Mucosa of stomach (tissue), 1 donor: Measurements from ENCODE around the gene TIGD4.

ENCODE experiments used
- H3K27me3 ChIP-seq: one replicate; pipeline ENCODE4 v1.7.0; 2013; ENCODE audit warnings: mild to moderate bottlenecking, low read length; ENCODE audit not compliant: control insufficient read depth, insufficient read depth
- H3K36me3 ChIP-seq: one replicate; pipeline ENCODE4 v1.7.0; 2013; ENCODE audit warnings: low read length; ENCODE audit not compliant: control insufficient read depth, insufficient read depth
- H3K4me1 ChIP-seq: one replicate; pipeline ENCODE4 v1.7.0; 2013; ENCODE audit warnings: mild to moderate bottlenecking, low read length; ENCODE audit not compliant: control insufficient read depth, insufficient read depth
- H3K4me3 ChIP-seq: one replicate; pipeline ENCODE4 v1.7.0; 2013; ENCODE audit warnings: low read length
- H3K9ac ChIP-seq: one replicate; pipeline ENCODE4 v1.7.0; 2013; ENCODE audit warnings: mild to moderate bottlenecking, low read length, moderate library complexity
- H3K9me3 ChIP-seq: one replicate; pipeline ENCODE4 v1.7.0; 2013; ENCODE audit warnings: mild to moderate bottlenecking, low read length, moderate library complexity; ENCODE audit not compliant: control insufficient read depth
- donor health status: Pancreatic carcinoma.

Gene TIGD4

DNA sequence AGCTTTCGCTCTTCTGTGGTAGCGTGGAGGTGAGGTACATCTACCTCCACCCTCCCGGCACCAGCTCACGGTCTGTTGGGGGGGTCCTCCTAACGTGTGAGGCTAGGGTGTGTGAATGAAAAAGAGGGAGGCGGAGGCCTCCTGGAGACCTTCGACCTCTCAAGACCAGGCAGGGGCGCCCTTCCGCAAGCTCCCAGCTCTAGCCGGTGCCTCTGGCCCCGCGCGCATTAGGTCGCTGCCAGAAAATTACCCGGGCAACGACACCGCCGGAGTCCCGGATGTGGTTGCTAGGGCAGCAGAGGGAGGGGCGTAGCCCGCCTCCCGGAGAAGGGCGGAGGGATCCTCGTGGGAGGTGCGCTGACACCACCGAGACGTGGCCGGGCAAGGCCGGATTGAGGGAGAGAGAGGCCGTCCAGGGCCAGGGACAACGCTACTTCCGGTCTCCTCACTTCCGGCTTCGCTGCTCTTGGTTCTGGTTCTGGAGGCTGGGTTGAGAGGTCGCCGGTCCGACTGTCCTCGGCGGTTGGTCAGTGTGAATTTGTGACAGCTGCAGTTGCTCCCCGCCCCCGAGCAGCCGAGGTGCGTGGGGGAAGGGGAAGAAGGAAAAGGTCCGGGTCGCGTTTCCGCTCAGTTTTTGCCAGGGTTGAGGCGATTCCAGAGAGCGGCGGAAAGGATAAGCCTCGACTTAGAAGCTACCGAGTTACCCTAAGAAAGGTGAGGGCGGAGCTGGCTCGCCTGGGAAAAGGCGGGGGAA, at the start of gene TIGD4, which contains the start of gene ARFIP1:
TSS of gene TIGD4 (minus strand) at position 218 of the 754 bp plus-strand sequence. CDS start 8,726 bp downstream, outside the sequence.
TSS of gene ARFIP1 (plus strand) at position 442 of the 754 bp plus-strand sequence. CDS start 49,680 bp downstream, outside the sequence.
- H3K9me3 ChIP-seq = no peaks in the 10 kb centered on the region
- H3K4me1 ChIP-seq = peaks cover 11% of the 10 kb centered on the region
- H3K4me3 ChIP-seq = peak within 1 kb of the TSS; percentile 91
- no peaks in the 10 kb centered on the region for H3K27me3 ChIP-seq
- no peaks in the 10 kb centered on the region for H3K36me3 ChIP-seq
- H3K9ac ChIP-seq = peak within 1 kb of the TSS; percentile 84

DNA sequence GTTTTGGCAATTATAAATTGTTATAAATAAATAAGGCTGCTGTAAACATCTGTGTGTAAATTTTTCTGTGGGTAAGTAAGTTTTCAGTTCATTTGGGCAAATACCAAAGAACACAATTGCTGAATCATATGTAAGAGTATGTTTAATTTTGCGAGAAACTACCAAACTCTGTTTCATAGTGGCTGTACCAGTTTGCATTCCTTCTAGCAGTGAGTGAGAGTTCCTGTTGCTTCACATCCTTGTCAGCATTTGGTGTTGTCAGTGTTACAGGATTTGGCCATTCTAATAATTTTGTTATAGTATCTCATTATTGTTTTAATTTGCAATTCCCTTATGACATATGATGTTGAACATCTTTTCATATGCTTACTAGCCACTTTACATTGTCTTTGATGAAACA, 48.6 kb upstream of the TIGD4 start:
- no peak overlapping the region for H3K4me3 ChIP-seq
- H3K27me3 ChIP-seq = no peaks in the 10 kb centered on the region
- no peaks in the 10 kb centered on the region for H3K36me3 ChIP-seq
- no peaks in the 10 kb centered on the region for H3K4me1 ChIP-seq
- H3K9ac ChIP-seq = no peak overlapping the region
- no peaks in the 10 kb centered on the region for H3K9me3 ChIP-seq

GRCh38 chr4:152825336-152825735, 45.8 kb upstream of the TIGD4 start:
- no peak overlapping the region for H3K4me3 ChIP-seq
- no peaks in the 10 kb centered on the region for H3K4me1 ChIP-seq
- H3K27me3 ChIP-seq = no peaks in the 10 kb centered on the region

DNA sequence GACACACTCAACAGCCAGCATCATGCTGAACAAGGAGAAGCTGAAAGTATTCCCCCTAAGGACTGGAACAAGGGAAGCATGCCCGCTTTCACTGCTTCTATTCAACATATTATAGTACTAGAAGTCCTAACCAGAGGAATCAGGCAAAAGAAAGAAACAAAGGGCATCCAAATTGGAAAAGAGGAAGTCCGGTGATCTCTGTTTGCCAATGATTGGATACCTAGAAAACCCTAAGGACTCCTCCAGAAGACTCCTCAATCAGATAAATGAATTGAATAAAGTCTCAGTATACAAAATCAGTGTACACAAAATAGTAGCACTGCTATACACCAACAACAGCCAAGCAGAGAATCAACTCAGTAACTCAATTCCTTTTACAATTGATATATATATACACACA, 45.0 kb upstream of the TIGD4 start:
- Histone ChIP-seq H3K4me3 (no peak overlapping the region), H3K9me3 (no peaks in the 10 kb centered on the region), H3K9ac (no peak overlapping the region), H3K36me3 (no peaks in the 10 kb centered on the region), H3K4me1 (no peaks in the 10 kb centered on the region), H3K27me3 (no peaks in the 10 kb centered on the region)

More at GRCh38 chr4:152825336-152825735, 45.8 kb upstream of the TIGD4 start:
- Histone ChIP-seq H3K9me3 (no peaks in the 10 kb centered on the region), H3K9ac (no peak overlapping the region), H3K36me3 (no peaks in the 10 kb centered on the region)

- H3K27me3 ChIP-seq = no peaks in the 10 kb centered on the region
- H3K9ac ChIP-seq = no peak overlapping the region
- no peak overlapping the region for H3K4me3 ChIP-seq
Measured at GRCh38 chr4:152822323-152822722, 42.8 kb upstream of the TIGD4 start.

DNA sequence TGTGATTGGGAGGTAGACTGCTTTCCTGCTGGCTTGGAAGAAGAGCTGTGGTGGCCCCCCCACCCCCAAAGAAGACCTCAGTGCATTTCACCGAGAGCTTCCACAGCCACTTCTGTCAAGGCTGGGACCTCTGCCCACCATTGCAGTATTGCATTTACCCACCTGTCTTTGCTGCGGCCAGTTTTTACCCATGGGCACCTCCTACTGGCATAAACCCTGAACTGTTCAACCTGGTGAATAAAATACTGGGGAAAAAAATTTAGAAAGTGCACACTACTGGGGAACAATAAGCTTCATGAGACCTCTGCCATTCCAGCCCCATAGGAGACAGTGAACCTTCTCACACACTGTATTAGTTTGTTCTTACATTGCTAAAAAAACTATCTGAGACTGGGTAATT, 40.5 kb upstream of the TIGD4 start:
- no peak overlapping the region for H3K9ac ChIP-seq
- H3K27me3 ChIP-seq = no peaks in the 10 kb centered on the region
- no peaks in the 10 kb centered on the region for H3K36me3 ChIP-seq
- H3K4me3 ChIP-seq = no peak overlapping the region
- no peaks in the 10 kb centered on the region for H3K9me3 ChIP-seq
- no peaks in the 10 kb centered on the region for H3K4me1 ChIP-seq

More at GRCh38 chr4:152822323-152822722, 42.8 kb upstream of the TIGD4 start:
- Histone ChIP-seq H3K4me1 (no peaks in the 10 kb centered on the region), H3K9me3 (no peaks in the 10 kb centered on the region), H3K36me3 (no peaks in the 10 kb centered on the region)

DNA sequence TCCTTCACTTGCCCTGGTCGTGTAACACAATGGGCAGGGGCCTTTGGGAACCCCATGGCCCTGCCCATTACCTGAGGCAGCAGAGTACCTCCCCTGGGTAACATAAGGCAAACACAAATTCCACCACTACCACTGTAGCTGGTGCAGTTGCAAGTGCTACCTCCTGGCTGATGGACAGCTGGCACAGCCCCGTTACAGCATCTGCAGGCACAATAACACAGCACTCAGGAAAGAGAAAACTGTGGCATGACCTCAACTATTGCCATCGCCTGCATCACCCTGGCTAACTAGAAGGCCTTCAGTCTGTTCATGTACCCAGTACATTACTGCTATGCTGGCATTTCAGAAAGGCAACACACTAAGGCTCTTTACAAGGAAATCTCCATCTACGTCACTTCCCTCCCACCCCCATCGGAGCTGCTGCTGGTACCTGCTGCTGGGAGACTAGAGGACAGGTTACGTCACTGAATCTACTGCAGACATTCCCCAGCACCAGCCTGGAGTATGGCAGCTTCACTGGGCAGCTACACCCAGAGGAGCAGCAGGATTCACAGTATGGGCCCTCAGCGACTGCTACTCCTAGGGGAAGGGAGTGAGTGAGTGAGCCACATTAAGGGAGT, 39.6 kb upstream of the TIGD4 start:
- Histone ChIP-seq H3K9ac (no peak overlapping the region), H3K27me3 (no peaks in the 10 kb centered on the region), H3K4me1 (no peaks in the 10 kb centered on the region), H3K4me3 (no peak overlapping the region), H3K9me3 (no peaks in the 10 kb centered on the region), H3K36me3 (no peaks in the 10 kb centered on the region)

GRCh38 chr4:152817331-152817730, 37.8 kb upstream of the TIGD4 start:
- Histone ChIP-seq H3K27me3 (no peaks in the 10 kb centered on the region), H3K9ac (no peak overlapping the region), H3K9me3 (no peaks in the 10 kb centered on the region), H3K4me1 (no peaks in the 10 kb centered on the region), H3K4me3 (no peak overlapping the region), H3K36me3 (no peaks in the 10 kb centered on the region)

- H3K27me3 ChIP-seq = no peaks in the 10 kb centered on the region
- no peaks in the 10 kb centered on the region for H3K36me3 ChIP-seq
- no peak overlapping the region for H3K4me3 ChIP-seq
- no peaks in the 10 kb centered on the region for H3K9me3 ChIP-seq
- peaks cover 5% of the 10 kb centered on the region for H3K4me1 ChIP-seq
- H3K9ac ChIP-seq = no peak overlapping the region
Measured at GRCh38 chr4:152815078-152815477, 35.5 kb upstream of the TIGD4 start.

- Histone ChIP-seq H3K27me3 (no peaks in the 10 kb centered on the region), H3K9ac (no peak overlapping the region), H3K4me3 (no peak overlapping the region)
Measured at GRCh38 chr4:152810715-152811287, 31.3 kb upstream of the TIGD4 start.

DNA sequence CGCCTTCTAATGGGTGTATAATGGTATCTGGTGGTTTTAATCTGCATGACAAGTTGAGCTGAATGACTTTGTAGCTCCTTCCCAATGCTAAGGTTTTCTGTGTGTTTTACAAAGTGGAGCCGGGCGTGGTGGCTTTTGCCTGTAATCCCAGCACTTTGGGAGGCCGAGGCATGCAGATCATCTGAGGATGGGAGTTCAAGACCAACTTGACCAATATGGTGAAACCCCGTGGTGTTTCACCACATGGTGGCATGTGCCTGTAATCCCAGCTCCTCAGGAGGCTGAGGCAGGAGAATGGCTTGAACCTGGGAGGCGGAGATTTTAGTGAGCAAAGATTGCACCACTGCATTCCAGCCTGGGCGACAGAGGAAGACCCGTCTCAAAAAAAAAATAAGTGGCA, 29.1 kb upstream of the TIGD4 start:
- Histone ChIP-seq H3K36me3 (no peaks in the 10 kb centered on the region), H3K9ac (no peak overlapping the region), H3K9me3 (no peaks in the 10 kb centered on the region), H3K27me3 (no peaks in the 10 kb centered on the region), H3K4me1 (peaks cover 11% of the 10 kb centered on the region), H3K4me3 (no peak overlapping the region)

More at GRCh38 chr4:152810715-152811287, 31.3 kb upstream of the TIGD4 start:
- no peaks in the 10 kb centered on the region for H3K9me3 ChIP-seq
- H3K4me1 ChIP-seq = peaks cover 11% of the 10 kb centered on the region
- H3K36me3 ChIP-seq = no peaks in the 10 kb centered on the region

- Histone ChIP-seq H3K4me3 (no peak overlapping the region), H3K27me3 (no peaks in the 10 kb centered on the region), H3K9me3 (no peaks in the 10 kb centered on the region), H3K36me3 (no peaks in the 10 kb centered on the region), H3K4me1 (peaks cover 11% of the 10 kb centered on the region), H3K9ac (no peak overlapping the region)
Measured at GRCh38 chr4:152807294-152807829, 27.8 kb upstream of the TIGD4 start.
